HG02571 (cell line): ENCODE measurements around the gene CCDC14.
"Not testable (repeated sequence)": the region's sequence is repeated elsewhere in the genome, so short reads cannot be mapped to it uniquely, and the experiment has no call there.

Experiments
- ATAC-seq: cut with Tn5 transposase; IDR thresholded peaks from one replicate; pipeline ENCODE4 v1.9.1; 2021; ENCODE audit warnings: mild to moderate bottlenecking, moderate library complexity; ENCODE audit not compliant: unreplicated experiment

The CCDC14 gene

GRCh38 chr3:123960781-123961507, at the start of gene CCDC14:
Gene CCDC14 (minus strand): TSS chr3:123961229. CDS start chr3:123961173, 56 bp downstream.
- ATAC-seq, result peak; percentile 77

- not testable (repeated sequence) for ATAC-seq
These were observed 47.3 kb upstream of the CCDC14 start for GRCh38 chr3:124008321-124008720.

- no peak for ATAC-seq
These were observed 46.2 kb upstream of the CCDC14 start for GRCh38 chr3:124007186-124007585.

GRCh38 chr3:124002405-124003079, 41.5 kb upstream of the CCDC14 start:
- not testable (repeated sequence) for ATAC-seq

GRCh38 chr3:124001366-124001765, 40.3 kb upstream of the CCDC14 start:
- ATAC-seq, result not testable (repeated sequence)

GRCh38 chr3:123997543-123997942, 36.5 kb upstream of the CCDC14 start:
- no peak for ATAC-seq

- ATAC-seq, result no peak
These were observed 32.8 kb upstream of the CCDC14 start for GRCh38 chr3:123993818-123994217.

- ATAC-seq, result not testable (repeated sequence)
These were observed 30.9 kb upstream of the CCDC14 start, which contains the start of gene ROPN1 for GRCh38 chr3:123991730-123992588. Gene ROPN1 (minus strand): TSS chr3:123992124. CDS start chr3:123980481, 11,643 bp downstream.

GRCh38 chr3:123986427-123986826, 25.4 kb upstream of the CCDC14 start:
- no peak for ATAC-seq

GRCh38 chr3:123984957-123985356, 23.9 kb upstream of the CCDC14 start:
- no peak for ATAC-seq

GRCh38 chr3:123984350-123984749, 23.3 kb upstream of the CCDC14 start:
- ATAC-seq, result no peak

GRCh38 chr3:123981317-123981716, 20.3 kb upstream of the CCDC14 start:
- ATAC-seq, result not testable (repeated sequence)

- ATAC-seq, result no peak
These were observed 19.5 kb upstream of the CCDC14 start for GRCh38 chr3:123980539-123980938.

GRCh38 chr3:123979525-123980501, 18.8 kb upstream of the CCDC14 start:
- not testable (repeated sequence) for ATAC-seq

GRCh38 chr3:123976904-123977303, 15.9 kb upstream of the CCDC14 start:
- not testable (repeated sequence) for ATAC-seq

- not testable (repeated sequence) for ATAC-seq
These were observed 15.3 kb upstream of the CCDC14 start for GRCh38 chr3:123976181-123976898.

GRCh38 chr3:123975030-123975429, 14.0 kb upstream of the CCDC14 start:
- not testable (repeated sequence) for ATAC-seq

GRCh38 chr3:123971406-123971805, 10.4 kb upstream of the CCDC14 start:
- ATAC-seq, result no peak

- not testable (repeated sequence) for ATAC-seq
These were observed 6.2 kb upstream of the CCDC14 start for GRCh38 chr3:123967260-123967659.
